Measurements from ENCODE around the gene SCAANT1.

SCAANT1 gene

GRCh38 chr3:63862804-63863149 is 49.4 kb downstream of the SCAANT1 start:
- no peaks in the 10 kb centered on the region for H3K27me3 ChIP-seq (ENCODE audit: control insufficient read depth, low read length)
- H3K4me1 ChIP-seq (ENCODE audit: control insufficient read depth, low read length): peaks cover 34% of the 10 kb centered on the region
- peak overlapping the region; percentile 85 for H3K4me3 ChIP-seq (ENCODE audit: low read length)
- H3K36me3 ChIP-seq (ENCODE audit: control insufficient read depth, low read length): peaks cover 25% of the 10 kb centered on the region
- peak overlapping the region; percentile 64 for H3K4me2 ChIP-seq (ENCODE audit: low read length)
- H4K20me1 ChIP-seq (ENCODE audit: control insufficient read depth, insufficient read depth, low read depth, low read length): 0 out of 2 replicates have a peak, but pooled peaks cover 2% of the 10 kb centered on the region
- H3F3A ChIP-seq (ENCODE audit: control insufficient read depth, insufficient read depth): no peaks in the 10 kb centered on the region
- H3K79me2 ChIP-seq (ENCODE audit: control insufficient read depth, low read length): peaks cover 94% of the 10 kb centered on the region
- no peaks in the 10 kb centered on the region for H3K9me3 ChIP-seq (ENCODE audit: control insufficient read depth, insufficient read depth, low read length)
- peak overlapping the region; percentile 67 for H3K27ac ChIP-seq (ENCODE audit: low read depth, low read length)
- TF ChIP-seq CTCF (IDR thresholded peaks at IDR 0.05; ENCODE audit: low read depth, low read length, poor library complexity, severe bottlenecking): no peak
- TF ChIP-seq EZH2phosphoT487 (IDR thresholded peaks at IDR 0.05; ENCODE audit: borderline replicate concordance, low read length): no peak
- no peaks in the 10 kb centered on the region for H3K9me2 ChIP-seq (replicated peaks; ENCODE audit: control insufficient read depth, low read length)

Data from DOHH2 (cell line).